GM12878 (cell line): ENCODE data around the gene SACS.

ENCODE experiments used
- ASH2L ChIP-seq: fragments of 300-600, 200-600 bp; sonication (generic); IDR thresholded peaks from 2 replicates; pipeline ENCODE4 v1.6.1; 2017; ENCODE audit warnings: low read depth, mild to moderate bottlenecking, borderline replicate concordance
- CBFB ChIP-seq: IDR thresholded peaks from 2 replicates; pipeline ENCODE4 v1.6.1; 2016; ENCODE audit warnings: antibody characterized with exemption, low read depth
- E2F4 ChIP-seq: IDR thresholded peaks from 2 replicates; pipeline ENCODE4 v1.6.1; 2012; ENCODE audit warnings: low read depth, low read length, improper control_type of control experiment
- MEF2A ChIP-seq: IDR thresholded peaks from 2 replicates; pipeline ENCODE4 v1.6.1; 2011; ENCODE audit warnings: low read depth, mild to moderate bottlenecking, low read length, moderate library complexity; ENCODE audit not compliant: insufficient read depth
- SREBF2 ChIP-seq: IDR thresholded peaks from 2 replicates; pipeline ENCODE4 v1.6.1; 2012; ENCODE audit warnings: mild to moderate bottlenecking, low read length
- SRF ChIP-seq, 2 experiments: IDR thresholded peaks; 2 replicates each; pipeline ENCODE4 v1.6.1; 2011; ENCODE audit warnings: low read depth in 2 of 2, low read length in 2 of 2, mild to moderate bottlenecking in 1 of 2, moderate library complexity in 1 of 2
- ZNF687 ChIP-seq: fragments of 450-650 bp; IDR thresholded peaks from 2 replicates; pipeline ENCODE4 v1.6.1; 2017; ENCODE audit warnings: mild to moderate bottlenecking, moderate library complexity

- TF ChIP-seq CBFB (no peak), SREBF2 (no peak), MEF2A (no peak), E2F4 (no peak), ZNF687 (no peak), SRF (IDR thresholded peaks at IDR 0.05; ENCODE audit: low read depth in 2 of 2, low read length in 2 of 2) (no peak), ASH2L (no peak)
Observed at GRCh38 chr13:23323946-23324709, 109.4 kb downstream of the SACS start.
